Prostate gland (tissue), 2 donors: ENCODE measurements around the gene DNAJB12.

Source experiments
- POLR2A ChIP-seq: fragments of 450-650 bp; IDR thresholded peaks from one replicate; pipeline ENCODE4 v1.6.1; 2016; ENCODE audit warnings: antibody characterized with exemption, mild to moderate bottlenecking
- TF ChIP-seq, protein P1 (sequence below), 4 experiments: fragments of 200-600 bp in 2 of 4; fragments of 450-650 bp in 2 of 4; sonication (generic) in 2 of 4; IDR thresholded peaks; 1 replicate in 3 of 4; 2 replicates in 1 of 4; pipeline ENCODE4 v1.5.1; 2016 to 2019; ENCODE audit warnings: antibody characterized with exemption in 4 of 4, mild to moderate bottlenecking in 2 of 4, moderate library complexity in 2 of 4

DNA sequence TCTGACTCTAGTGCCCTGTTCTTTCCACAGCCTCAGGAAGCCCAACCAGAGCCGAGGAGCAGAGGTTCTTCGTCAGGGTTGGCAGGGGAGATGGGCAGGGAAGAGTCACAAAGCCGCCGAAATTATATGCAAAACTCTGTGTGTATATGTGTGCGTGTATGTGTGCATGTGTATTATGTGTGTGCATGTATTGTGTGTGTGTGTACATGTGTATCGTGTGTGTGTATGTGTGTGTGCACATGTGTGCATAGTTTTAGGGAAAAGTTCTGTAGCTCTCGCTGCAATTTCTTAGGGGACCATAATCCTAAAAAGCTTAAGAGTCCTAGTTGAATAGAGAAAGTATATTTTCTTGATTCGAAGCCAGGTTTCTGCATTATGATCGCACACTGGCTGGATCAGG is 17.0 kb downstream of the DNAJB12 start:
- TF ChIP-seq, protein P1, sequence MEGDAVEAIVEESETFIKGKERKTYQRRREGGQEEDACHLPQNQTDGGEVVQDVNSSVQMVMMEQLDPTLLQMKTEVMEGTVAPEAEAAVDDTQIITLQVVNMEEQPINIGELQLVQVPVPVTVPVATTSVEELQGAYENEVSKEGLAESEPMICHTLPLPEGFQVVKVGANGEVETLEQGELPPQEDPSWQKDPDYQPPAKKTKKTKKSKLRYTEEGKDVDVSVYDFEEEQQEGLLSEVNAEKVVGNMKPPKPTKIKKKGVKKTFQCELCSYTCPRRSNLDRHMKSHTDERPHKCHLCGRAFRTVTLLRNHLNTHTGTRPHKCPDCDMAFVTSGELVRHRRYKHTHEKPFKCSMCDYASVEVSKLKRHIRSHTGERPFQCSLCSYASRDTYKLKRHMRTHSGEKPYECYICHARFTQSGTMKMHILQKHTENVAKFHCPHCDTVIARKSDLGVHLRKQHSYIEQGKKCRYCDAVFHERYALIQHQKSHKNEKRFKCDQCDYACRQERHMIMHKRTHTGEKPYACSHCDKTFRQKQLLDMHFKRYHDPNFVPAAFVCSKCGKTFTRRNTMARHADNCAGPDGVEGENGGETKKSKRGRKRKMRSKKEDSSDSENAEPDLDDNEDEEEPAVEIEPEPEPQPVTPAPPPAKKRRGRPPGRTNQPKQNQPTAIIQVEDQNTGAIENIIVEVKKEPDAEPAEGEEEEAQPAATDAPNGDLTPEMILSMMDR (IDR thresholded peaks at IDR 0.05) = no peak
- TF ChIP-seq POLR2A = no peak
